ENCODE results near the gene CCL21.

CCL21 gene

DNA sequence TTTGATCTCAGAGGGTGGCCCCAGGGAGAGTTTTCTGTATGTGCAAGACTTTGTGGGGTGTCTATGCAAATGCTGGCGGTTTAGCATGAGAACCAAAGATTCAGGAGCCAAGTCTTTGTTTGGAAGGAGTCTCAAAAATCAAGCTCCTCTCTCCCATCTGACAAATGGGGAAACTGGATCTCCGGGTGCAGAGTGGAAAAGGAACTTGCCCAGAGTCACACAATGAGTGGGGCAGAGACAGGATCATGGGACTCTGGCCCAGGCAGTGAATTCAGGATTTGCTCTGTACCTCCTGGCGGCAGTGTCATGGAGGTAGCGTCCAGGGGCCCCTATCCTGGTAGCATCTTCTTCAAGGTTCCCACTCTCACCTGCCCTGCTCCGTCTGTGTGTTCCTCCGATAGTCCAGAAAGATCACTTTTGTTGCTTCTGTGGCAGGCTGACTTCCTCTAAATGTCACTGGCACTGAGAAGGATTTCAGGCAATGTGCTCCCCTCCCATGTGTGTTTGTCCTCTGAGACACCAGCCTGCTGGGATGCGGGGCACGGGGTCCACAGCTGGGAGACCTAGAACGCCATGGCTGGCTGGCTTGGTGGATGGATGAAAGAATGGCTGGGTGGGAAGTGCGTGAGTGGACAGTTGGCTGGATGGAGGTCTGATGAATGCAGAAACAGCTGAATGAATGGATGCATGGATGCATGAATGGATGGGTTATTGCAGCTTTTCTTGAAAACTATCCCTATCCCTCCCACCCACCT is 22.5 kb downstream of the CCL21 start:
- POLR2A ChIA-PET: no interaction called here
- CTCF ChIA-PET: interaction anchor here (1.2 to 3.8 kb wide), 5 partner anchors 11 to 15 kb away, joined by 3 to 17 read pairs (median 8); no protein-coding TSS in a partner anchor
- TF ChIP-seq, protein P1, sequence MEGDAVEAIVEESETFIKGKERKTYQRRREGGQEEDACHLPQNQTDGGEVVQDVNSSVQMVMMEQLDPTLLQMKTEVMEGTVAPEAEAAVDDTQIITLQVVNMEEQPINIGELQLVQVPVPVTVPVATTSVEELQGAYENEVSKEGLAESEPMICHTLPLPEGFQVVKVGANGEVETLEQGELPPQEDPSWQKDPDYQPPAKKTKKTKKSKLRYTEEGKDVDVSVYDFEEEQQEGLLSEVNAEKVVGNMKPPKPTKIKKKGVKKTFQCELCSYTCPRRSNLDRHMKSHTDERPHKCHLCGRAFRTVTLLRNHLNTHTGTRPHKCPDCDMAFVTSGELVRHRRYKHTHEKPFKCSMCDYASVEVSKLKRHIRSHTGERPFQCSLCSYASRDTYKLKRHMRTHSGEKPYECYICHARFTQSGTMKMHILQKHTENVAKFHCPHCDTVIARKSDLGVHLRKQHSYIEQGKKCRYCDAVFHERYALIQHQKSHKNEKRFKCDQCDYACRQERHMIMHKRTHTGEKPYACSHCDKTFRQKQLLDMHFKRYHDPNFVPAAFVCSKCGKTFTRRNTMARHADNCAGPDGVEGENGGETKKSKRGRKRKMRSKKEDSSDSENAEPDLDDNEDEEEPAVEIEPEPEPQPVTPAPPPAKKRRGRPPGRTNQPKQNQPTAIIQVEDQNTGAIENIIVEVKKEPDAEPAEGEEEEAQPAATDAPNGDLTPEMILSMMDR (IDR thresholded peaks at IDR 0.05; ENCODE audit: control extremely low read depth, extremely low read depth, low read depth, missing control alignments): no peak
- no peak for DNase-seq (ENCODE audit: extremely low spot score)

DNA sequence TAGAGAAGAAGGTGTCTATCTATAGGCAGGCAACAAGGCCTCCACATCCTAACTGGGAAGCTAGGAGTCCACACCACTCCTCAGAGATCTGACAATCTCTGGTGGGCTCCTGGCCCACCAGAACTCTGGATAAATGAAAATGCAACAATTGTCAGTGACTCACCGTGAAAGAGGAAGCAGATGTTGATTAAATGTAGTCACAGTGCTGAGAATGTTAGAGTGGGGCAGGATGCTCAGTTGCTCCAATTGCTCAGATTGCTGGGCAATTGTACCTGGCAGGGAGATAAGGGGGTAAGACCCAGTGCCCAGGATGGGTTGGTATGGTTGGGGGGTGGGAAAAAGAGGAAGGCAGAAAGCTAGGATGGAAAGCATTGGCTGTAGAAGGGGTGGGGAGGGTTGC is 23.2 kb downstream of the CCL21 start:
- ChIA-PET POLR2A (no interaction called here), CTCF (interaction anchor here (1.2 to 3.8 kb wide), 5 partner anchors 11 to 16 kb away, joined by 4 to 17 read pairs (median 8); no protein-coding TSS in a partner anchor)
- DNase-seq (ENCODE audit: extremely low spot score): no peak
- TF ChIP-seq, protein P1 (IDR thresholded peaks at IDR 0.05; ENCODE audit: control extremely low read depth, extremely low read depth, low read depth, missing control alignments): no peak

DNA sequence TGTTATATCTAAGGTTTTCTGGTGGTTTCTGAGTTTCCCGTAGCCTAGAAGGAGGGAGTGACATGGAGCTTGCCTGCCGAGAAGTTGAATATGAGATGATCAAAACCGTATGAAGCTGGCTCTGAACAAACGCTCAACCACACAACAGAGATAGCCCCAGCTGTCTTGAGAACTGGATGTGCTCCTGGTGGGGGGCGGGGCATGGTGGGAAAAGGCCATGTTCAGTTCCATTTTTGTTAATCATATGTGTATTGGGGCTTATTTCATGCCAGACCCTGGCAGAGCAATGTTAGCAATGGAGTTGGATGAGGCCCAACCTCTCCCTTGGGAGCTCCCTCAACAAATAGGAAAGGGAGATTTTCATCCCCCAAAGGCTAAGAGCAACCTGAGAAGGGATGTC is 23.7 kb downstream of the CCL21 start:
- DNase-seq (ENCODE audit: extremely low spot score): no peak
- ChIA-PET CTCF (interaction anchor here (1.2 to 3.8 kb wide), 6 partner anchors 9 to 17 kb away, joined by 4 to 17 read pairs (median 8); no protein-coding TSS in a partner anchor), POLR2A (no interaction called here)
- TF ChIP-seq, protein P1 (IDR thresholded peaks at IDR 0.05; ENCODE audit: control extremely low read depth, extremely low read depth, low read depth, missing control alignments): no peak

DNA sequence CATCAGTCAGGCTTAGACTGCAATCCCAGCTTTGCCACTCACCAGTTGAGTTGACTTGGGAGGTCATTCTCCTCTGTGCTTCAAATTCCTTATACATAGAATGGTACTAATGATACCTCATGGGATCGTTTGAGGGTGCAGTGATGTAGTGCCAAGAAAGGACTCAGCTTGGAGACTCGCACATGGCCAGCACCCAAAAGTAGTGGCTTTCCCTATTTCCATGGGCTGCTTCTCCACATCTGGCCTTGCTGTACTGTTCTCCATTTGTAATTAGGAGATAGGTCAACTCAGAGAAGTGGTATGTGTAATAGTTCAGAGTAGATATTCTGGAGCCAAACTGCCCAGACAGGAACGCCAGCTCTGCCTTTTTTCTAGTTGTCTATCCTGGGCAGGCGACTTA is 24.3 kb downstream of the CCL21 start:
- POLR2A ChIA-PET: no interaction called here
- CTCF ChIA-PET: interaction anchor here (1.4 to 3.8 kb wide), 4 partner anchors 10 to 17 kb away, joined by 6 to 17 read pairs (median 8); no protein-coding TSS in a partner anchor
- no peak for DNase-seq (ENCODE audit: extremely low spot score)
- TF ChIP-seq, protein P1 (IDR thresholded peaks at IDR 0.05; ENCODE audit: control extremely low read depth, extremely low read depth, low read depth, missing control alignments): no peak

DNA sequence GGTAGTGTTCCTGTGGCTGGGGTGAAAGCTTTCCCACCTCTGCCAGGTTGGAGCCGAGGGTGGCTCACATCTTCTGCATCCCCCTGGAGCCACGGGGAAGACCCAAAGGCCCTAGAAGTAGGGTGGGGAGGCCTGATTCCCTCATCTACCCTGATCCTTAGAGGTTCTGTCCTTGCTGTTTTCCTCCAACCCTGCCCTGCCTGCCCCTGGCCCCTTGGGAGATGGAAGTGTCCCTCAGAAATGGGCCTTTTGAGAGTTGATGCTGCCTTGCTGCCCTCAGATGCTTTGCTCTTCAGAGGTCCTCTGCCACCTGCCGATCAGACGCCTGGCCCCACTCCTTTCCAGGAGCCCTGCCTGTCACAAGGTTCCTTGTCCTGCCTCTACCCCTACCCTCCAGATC is 25.1 kb downstream of the CCL21 start:
- CTCF ChIA-PET: interaction anchor here (1.5 to 3.8 kb wide), 2 partner anchors 10 to 18 kb away, joined by 6 to 17 read pairs; no protein-coding TSS in a partner anchor
- DNase-seq (ENCODE audit: extremely low spot score): no peak
- TF ChIP-seq, protein P1 (IDR thresholded peaks at IDR 0.05; ENCODE audit: control extremely low read depth, extremely low read depth, low read depth, missing control alignments): no peak
- POLR2A ChIA-PET: no interaction called here

DNA sequence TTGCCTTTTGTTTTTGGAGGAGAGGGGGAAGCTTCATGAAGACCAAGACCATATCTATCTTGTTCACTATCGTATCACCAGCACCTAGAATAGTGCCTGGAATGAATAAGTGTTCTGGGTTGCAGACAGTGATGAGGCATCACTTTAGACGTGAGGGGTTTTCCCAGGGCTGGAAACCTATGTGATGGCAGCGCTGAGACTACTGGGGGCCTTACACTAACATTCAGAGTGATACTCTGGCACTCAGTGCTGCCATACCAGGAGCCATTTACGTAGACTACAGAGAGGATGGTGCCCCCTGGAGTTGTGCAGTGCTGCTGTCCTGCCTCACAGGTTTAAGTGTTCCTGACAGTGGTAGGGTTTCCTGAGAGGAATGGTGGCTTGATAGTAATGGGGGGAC is 25.8 kb downstream of the CCL21 start:
- TF ChIP-seq, protein P1 (IDR thresholded peaks at IDR 0.05; ENCODE audit: control extremely low read depth, extremely low read depth, low read depth, missing control alignments): no peak
- no peak for DNase-seq (ENCODE audit: extremely low spot score)
- POLR2A ChIA-PET: no interaction called here
- CTCF ChIA-PET: interaction anchor here (0.7 to 1.0 kb wide), 2 partner anchors 9 to 19 kb away, joined by 3 to 4 read pairs; no protein-coding TSS in a partner anchor
